ENCODE measurements around the gene KRT15. TPM values are rescaled to one million over a fixed set of nuclear protein-coding genes. Genes with fewer than 3 reads are reported as not detected.

The KRT15 gene
- total and polyA plus RNA-seq, 2 experiments from 2014 or later: 6.8 to 10.6 TPM

DNA sequence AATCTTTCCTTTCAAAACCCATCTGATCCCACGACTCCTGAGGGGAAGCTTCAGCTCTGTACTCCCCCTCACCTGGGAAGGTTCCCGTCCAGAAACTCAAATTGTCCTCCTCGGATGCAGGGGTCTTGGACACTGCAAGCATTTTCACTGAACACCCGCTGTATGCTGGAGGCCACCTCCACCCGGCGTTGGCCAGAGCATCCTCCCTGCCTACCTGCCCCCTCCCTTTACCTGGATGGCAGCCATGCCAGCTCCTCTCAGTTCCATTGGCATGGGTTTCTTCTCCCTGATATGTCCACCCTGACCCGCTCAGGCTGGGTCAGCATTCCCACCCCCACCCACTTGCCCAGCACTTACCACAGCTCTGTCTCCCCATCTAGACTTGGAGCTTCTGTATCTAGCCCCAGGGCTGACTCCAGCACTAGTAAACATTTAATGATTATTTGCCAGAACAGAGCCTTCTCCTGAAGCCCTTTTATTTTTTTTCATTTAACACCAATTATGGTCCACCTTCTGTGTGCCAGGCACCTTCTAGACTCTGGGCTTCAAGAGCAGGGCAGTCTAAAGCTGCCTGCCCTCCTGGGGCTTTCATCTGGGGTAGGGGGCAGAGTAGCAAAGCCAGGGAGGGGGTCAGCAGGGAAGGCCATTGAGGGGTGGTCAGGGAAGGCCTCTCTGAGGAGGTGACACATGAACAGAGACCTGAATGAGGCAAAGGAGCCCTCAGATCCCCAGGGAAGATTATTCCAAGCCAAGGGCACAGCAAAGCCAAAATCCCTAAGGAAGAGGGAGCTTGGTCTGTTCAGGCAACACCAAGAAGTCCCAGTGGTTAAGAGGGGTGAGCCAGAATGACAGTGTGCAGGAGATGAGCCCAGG, 18.3 kb upstream of the KRT15 start:
- H3K4me1 ChIP-seq (ENCODE audit: insufficient read depth): peaks cover 39% of the 10 kb centered on the region
- DNase-seq (ENCODE audit: low spot score): no peak
- no peak overlapping the region for H3K27ac ChIP-seq
- no peaks in the 10 kb centered on the region for H4K20me1 ChIP-seq (ENCODE audit: insufficient read depth, poor library complexity, severe bottlenecking)
- H3K79me2 ChIP-seq: no peaks in the 10 kb centered on the region
- H3K4me3 ChIP-seq: no peak overlapping the region
- no peaks in the 10 kb centered on the region for H3K36me3 ChIP-seq (replicated peaks; ENCODE audit: insufficient read depth, low read depth)
- H2AFZ ChIP-seq: no peak overlapping the region
- H3K27me3 ChIP-seq: no peaks in the 10 kb centered on the region
- TF ChIP-seq EZH2phosphoT487 (IDR thresholded peaks at IDR 0.05; ENCODE audit: low read depth, severe bottlenecking, unreplicated experiment) (no peak), EZH2 (IDR thresholded peaks at IDR 0.05; ENCODE audit: borderline replicate concordance) (no peak)
- TF ChIP-seq, protein P1, sequence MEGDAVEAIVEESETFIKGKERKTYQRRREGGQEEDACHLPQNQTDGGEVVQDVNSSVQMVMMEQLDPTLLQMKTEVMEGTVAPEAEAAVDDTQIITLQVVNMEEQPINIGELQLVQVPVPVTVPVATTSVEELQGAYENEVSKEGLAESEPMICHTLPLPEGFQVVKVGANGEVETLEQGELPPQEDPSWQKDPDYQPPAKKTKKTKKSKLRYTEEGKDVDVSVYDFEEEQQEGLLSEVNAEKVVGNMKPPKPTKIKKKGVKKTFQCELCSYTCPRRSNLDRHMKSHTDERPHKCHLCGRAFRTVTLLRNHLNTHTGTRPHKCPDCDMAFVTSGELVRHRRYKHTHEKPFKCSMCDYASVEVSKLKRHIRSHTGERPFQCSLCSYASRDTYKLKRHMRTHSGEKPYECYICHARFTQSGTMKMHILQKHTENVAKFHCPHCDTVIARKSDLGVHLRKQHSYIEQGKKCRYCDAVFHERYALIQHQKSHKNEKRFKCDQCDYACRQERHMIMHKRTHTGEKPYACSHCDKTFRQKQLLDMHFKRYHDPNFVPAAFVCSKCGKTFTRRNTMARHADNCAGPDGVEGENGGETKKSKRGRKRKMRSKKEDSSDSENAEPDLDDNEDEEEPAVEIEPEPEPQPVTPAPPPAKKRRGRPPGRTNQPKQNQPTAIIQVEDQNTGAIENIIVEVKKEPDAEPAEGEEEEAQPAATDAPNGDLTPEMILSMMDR (IDR thresholded peaks at IDR 0.05; ENCODE audit: poor library complexity): no peak
- no peaks in the 10 kb centered on the region for H3K9me3 ChIP-seq (ENCODE audit: low read depth)
- WGBS (ENCODE audit: low lambda C conversion rate, missing lambda C conversion rate): 90% methylated on average over 7 of the region's 7 CpGs
- no peaks in the 10 kb centered on the region for H3K9me2 ChIP-seq (replicated peaks; ENCODE audit: insufficient read depth)
- no peak overlapping the region for H3K4me2 ChIP-seq

DNA sequence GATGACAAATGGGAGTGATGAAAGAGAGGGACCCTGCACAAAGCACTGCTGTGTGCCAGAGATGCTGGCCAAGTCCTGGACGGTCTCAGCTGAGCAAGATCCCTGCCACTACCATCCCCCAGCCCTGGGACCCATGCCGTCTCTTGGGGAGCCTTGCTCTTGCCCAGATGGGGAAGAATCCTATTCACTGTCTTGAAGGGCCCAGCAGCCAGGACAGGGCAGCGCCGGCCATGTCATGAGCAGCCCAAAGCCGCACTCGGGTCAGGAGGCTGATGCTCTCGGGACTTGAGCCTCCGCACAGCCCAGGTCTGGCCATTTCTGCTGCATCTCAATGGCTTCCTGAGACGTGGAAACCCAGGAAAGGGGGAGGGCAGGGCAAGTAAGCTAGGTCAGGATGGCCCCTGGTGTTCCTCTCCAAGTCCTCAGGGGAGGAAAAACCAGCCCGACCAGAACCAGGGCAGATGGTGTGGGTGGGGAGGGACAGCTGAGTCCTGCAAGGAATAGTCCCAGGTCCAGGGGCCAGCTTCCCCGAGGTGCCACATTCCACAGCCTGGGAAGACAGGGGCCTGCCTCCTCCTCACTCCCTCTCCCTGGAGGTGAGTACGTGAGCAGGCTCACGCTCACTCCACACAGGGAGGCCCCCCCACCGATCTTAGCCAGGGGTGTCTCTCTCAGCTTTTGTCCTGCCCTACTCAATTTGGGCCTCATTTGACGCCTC, 17.2 kb upstream of the KRT15 start:
- Histone ChIP-seq H3K9me3 (ENCODE audit: low read depth) (no peaks in the 10 kb centered on the region), H4K20me1 (ENCODE audit: insufficient read depth, poor library complexity, severe bottlenecking) (no peaks in the 10 kb centered on the region), H3K27ac (peak overlapping the region; percentile 62), H3K4me2 (peak overlapping the region; percentile 18), H3K36me3 (replicated peaks; ENCODE audit: insufficient read depth, low read depth) (no peaks in the 10 kb centered on the region), H3K27me3 (no peaks in the 10 kb centered on the region), H3K9me2 (replicated peaks; ENCODE audit: insufficient read depth) (no peaks in the 10 kb centered on the region), H3K4me3 (no peak overlapping the region), H2AFZ (no peak overlapping the region), H3K4me1 (ENCODE audit: insufficient read depth) (peaks cover 42% of the 10 kb centered on the region), H3K79me2 (no peaks in the 10 kb centered on the region)
- no peak for TF ChIP-seq EZH2 (IDR thresholded peaks at IDR 0.05; ENCODE audit: borderline replicate concordance)
- no peak for TF ChIP-seq EZH2phosphoT487 (IDR thresholded peaks at IDR 0.05; ENCODE audit: low read depth, severe bottlenecking, unreplicated experiment)
- TF ChIP-seq, protein P1 (IDR thresholded peaks at IDR 0.05; ENCODE audit: poor library complexity): no peak
- 66% methylated on average over 15 of the region's 15 CpGs for WGBS (ENCODE audit: low lambda C conversion rate, missing lambda C conversion rate)
- peak; percentile 67 for DNase-seq (ENCODE audit: low spot score)

DNA sequence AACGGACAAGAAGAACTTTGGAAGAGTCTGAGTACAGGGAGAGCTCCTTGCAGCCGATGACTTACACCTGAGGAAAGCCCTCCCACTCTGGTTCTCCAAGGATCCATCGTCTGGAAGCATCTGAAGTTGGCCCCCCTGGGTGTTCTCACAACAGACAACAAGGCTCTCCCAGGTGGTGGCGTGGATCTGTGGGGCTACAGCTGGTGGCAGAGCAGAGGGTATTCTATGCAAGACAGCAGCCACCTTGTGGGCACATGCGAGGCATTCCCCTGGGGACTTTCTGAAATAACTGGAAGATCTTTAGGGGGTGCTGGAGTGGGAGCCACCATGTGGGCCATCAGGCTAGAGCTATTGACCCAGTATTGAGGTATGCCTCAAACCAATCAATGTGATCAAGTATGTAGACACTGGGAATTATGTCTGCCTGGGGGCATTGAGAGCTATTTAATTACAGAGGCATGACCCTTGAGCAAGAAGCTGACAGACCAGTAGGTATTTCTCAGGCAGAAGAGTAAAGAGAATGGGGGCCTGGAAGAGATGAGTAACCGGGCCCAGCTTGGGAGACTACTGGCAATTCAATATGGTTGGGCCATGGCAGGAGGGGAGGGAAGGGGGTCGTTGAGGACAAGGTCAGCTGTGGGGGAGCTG, 16.3 kb upstream of the KRT15 start:
- Histone ChIP-seq H3K4me2 (no peak overlapping the region), H3K36me3 (replicated peaks; ENCODE audit: insufficient read depth, low read depth) (no peaks in the 10 kb centered on the region), H2AFZ (no peak overlapping the region), H3K79me2 (no peaks in the 10 kb centered on the region), H3K4me1 (ENCODE audit: insufficient read depth) (peaks cover 46% of the 10 kb centered on the region), H3K9me3 (ENCODE audit: low read depth) (no peaks in the 10 kb centered on the region), H3K27ac (no peak overlapping the region), H3K9me2 (replicated peaks; ENCODE audit: insufficient read depth) (no peaks in the 10 kb centered on the region), H4K20me1 (ENCODE audit: insufficient read depth, poor library complexity, severe bottlenecking) (no peaks in the 10 kb centered on the region), H3K27me3 (no peaks in the 10 kb centered on the region), H3K4me3 (no peak overlapping the region)
- TF ChIP-seq, protein P1 (IDR thresholded peaks at IDR 0.05; ENCODE audit: poor library complexity): no peak
- TF ChIP-seq EZH2 (IDR thresholded peaks at IDR 0.05; ENCODE audit: borderline replicate concordance): no peak
- TF ChIP-seq EZH2phosphoT487 (IDR thresholded peaks at IDR 0.05; ENCODE audit: low read depth, severe bottlenecking, unreplicated experiment): no peak
- 80% methylated on average over 7 of the region's 7 CpGs for WGBS (ENCODE audit: low lambda C conversion rate, missing lambda C conversion rate)
- no peak for DNase-seq (ENCODE audit: low spot score)
